OCI-LY3 (cell line): ENCODE measurements around the gene ATXN3L.

Source experiments
- H2AFZ ChIP-seq: fragments of 200-600, 300-600 bp; shearing (Covaris generic); 2 replicates; pipeline ENCODE4 v1.6.0; 2014; ENCODE audit warnings: antibody characterized with exemption, low read depth, low read length
- H3K27ac ChIP-seq: fragments of 200-600, 300-600 bp; sonication (generic); 2 replicates; pipeline ENCODE4 v1.5.1; 2014; ENCODE audit warnings: mild to moderate bottlenecking, low read length, moderate library complexity, mixed read lengths
- H3K27me3 ChIP-seq: fragments of 200-600, 300-600 bp; sonication (generic); 2 replicates; pipeline ENCODE4 v1.6.1; 2014; ENCODE audit warnings: low read depth, low read length, mixed read lengths
- H3K36me3 ChIP-seq: fragments of 200-600, 300-600 bp; sonication (generic); replicated peaks from 2 replicates; pipeline ENCODE3; 2014; ENCODE audit warnings: low read depth, low read length, mixed read lengths
- H3K4me1 ChIP-seq: fragments of 300-600, 200-600 bp; sonication (generic); 2 replicates; pipeline ENCODE4 v1.6.1; 2014; ENCODE audit warnings: low read length, mixed read lengths
- H3K4me2 ChIP-seq: fragments of 200-600, 300-600 bp; sonication (generic); 2 replicates; pipeline ENCODE4 v1.6.1; 2014; ENCODE audit warnings: low read length, mixed read lengths
- H3K4me3 ChIP-seq: fragments of 300-600, 200-600 bp; sonication (generic); 2 replicates; pipeline ENCODE4 v1.5.1; 2014; ENCODE audit warnings: antibody characterized with exemption, mild to moderate bottlenecking, low read length, moderate library complexity
- H3K79me2 ChIP-seq: fragments of 300-600, 200-600 bp; shearing (Covaris generic); 2 replicates; pipeline ENCODE4 v1.6.1; 2014; ENCODE audit warnings: mild to moderate bottlenecking, low read length, mixed read lengths
- H3K9ac ChIP-seq: fragments of 300-600, 200-600 bp; shearing (Covaris generic); 2 replicates; pipeline ENCODE4 v1.6.0; 2014; ENCODE audit warnings: mild to moderate bottlenecking, low read length, moderate library complexity
- H3K9me3 ChIP-seq: fragments of 200-600, 300-600 bp; shearing (Covaris generic); 2 replicates; pipeline ENCODE4 v1.6.1; 2014; ENCODE audit warnings: low read length, mixed read lengths; ENCODE audit not compliant: insufficient read depth
- H4K20me1 ChIP-seq: fragments of 200-600, 300-600 bp; sonication (generic); 2 replicates; pipeline ENCODE4 v1.6.1; 2016; ENCODE audit warnings: low read length, mixed read lengths; ENCODE audit not compliant: insufficient read depth
- EZH2phosphoT487 ChIP-seq: fragments of 200-600 bp; shearing (Covaris generic); IDR thresholded peaks from 2 replicates; pipeline ENCODE4 v1.6.1; 2018; ENCODE audit warnings: antibody characterized with exemption, mixed run types, low read depth
- TF ChIP-seq, protein P1 (sequence below): fragments of 200-600, 300-600 bp; sonication (generic); IDR thresholded peaks from 2 replicates; pipeline ENCODE4 v1.5.1; 2014; ENCODE audit warnings: antibody characterized with exemption, low read length, low read depth

The ATXN3L gene

GRCh38 chrX:13284570-13284969 is 35.3 kb downstream of the ATXN3L start:
- no peaks in the 10 kb centered on the region for H3K79me2 ChIP-seq
- peaks cover 6% of the 10 kb centered on the region for H3K36me3 ChIP-seq
- H3K27me3 ChIP-seq: no peaks in the 10 kb centered on the region
- H3K4me2 ChIP-seq: no peak overlapping the region
- H3K4me1 ChIP-seq: peaks cover 18% of the 10 kb centered on the region
- H3K9ac ChIP-seq: no peak overlapping the region
- H3K4me3 ChIP-seq: no peak overlapping the region
- H3K9me3 ChIP-seq: no peaks in the 10 kb centered on the region
- H4K20me1 ChIP-seq: no peaks in the 10 kb centered on the region
- no peak for TF ChIP-seq EZH2phosphoT487
- TF ChIP-seq, protein P1, sequence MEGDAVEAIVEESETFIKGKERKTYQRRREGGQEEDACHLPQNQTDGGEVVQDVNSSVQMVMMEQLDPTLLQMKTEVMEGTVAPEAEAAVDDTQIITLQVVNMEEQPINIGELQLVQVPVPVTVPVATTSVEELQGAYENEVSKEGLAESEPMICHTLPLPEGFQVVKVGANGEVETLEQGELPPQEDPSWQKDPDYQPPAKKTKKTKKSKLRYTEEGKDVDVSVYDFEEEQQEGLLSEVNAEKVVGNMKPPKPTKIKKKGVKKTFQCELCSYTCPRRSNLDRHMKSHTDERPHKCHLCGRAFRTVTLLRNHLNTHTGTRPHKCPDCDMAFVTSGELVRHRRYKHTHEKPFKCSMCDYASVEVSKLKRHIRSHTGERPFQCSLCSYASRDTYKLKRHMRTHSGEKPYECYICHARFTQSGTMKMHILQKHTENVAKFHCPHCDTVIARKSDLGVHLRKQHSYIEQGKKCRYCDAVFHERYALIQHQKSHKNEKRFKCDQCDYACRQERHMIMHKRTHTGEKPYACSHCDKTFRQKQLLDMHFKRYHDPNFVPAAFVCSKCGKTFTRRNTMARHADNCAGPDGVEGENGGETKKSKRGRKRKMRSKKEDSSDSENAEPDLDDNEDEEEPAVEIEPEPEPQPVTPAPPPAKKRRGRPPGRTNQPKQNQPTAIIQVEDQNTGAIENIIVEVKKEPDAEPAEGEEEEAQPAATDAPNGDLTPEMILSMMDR: no peak
- H2AFZ ChIP-seq: no peak overlapping the region
- no peak overlapping the region for H3K27ac ChIP-seq

- Histone ChIP-seq H3K9me3 (no peaks in the 10 kb centered on the region), H3K9ac (no peak overlapping the region), H4K20me1 (no peaks in the 10 kb centered on the region), H3K4me1 (peaks cover 18% of the 10 kb centered on the region), H3K27me3 (no peaks in the 10 kb centered on the region), H3K27ac (peak overlapping the region; percentile 68), H3K4me3 (no peak overlapping the region), H3K79me2 (no peaks in the 10 kb centered on the region), H3K4me2 (no peak overlapping the region), H3K36me3 (peaks cover 6% of the 10 kb centered on the region), H2AFZ (no peak overlapping the region)
- no peak for TF ChIP-seq EZH2phosphoT487
- TF ChIP-seq, protein P1: no peak
These were observed 35.8 kb downstream of the ATXN3L start for GRCh38 chrX:13283950-13284546.

DNA sequence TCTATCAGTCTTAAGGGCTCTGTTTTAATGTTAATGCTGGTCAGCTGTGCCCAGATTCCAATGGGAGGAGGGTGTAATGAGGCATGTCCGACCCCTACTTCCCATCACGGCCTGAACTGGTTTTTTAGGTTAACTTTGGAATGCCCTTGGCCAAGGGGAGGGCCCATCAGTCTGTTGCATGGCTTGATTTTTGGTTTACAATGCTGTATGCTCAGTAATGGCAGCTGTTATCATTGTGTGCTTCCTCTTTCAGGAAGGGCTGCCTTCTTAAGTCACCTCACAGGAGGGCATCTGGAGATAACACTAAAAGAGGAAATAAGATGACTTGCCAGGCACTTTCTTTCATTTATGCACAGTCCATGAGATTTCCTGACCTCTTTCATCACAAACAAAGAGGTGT is 36.3 kb downstream of the ATXN3L start:
- TF ChIP-seq, protein P1: no peak
- TF ChIP-seq EZH2phosphoT487: no peak
- Histone ChIP-seq H3K9ac (no peak overlapping the region), H3K27me3 (no peaks in the 10 kb centered on the region), H4K20me1 (no peaks in the 10 kb centered on the region), H3K4me3 (no peak overlapping the region), H3K36me3 (peaks cover 6% of the 10 kb centered on the region), H3K9me3 (no peaks in the 10 kb centered on the region), H3K27ac (peak overlapping the region; percentile 68), H3K4me1 (peaks cover 18% of the 10 kb centered on the region), H3K4me2 (peak overlapping the region; percentile 42; the same call in 1 of the 2 replicates), H3K79me2 (no peaks in the 10 kb centered on the region), H2AFZ (peak overlapping the region; percentile 52; the same call in 1 of the 2 replicates)

- Histone ChIP-seq H3K4me1 (peaks cover 14% of the 10 kb centered on the region), H4K20me1 (no peaks in the 10 kb centered on the region), H3K4me2 (no peak overlapping the region), H3K79me2 (no peaks in the 10 kb centered on the region), H3K9ac (no peak overlapping the region), H3K9me3 (no peaks in the 10 kb centered on the region), H3K4me3 (no peak overlapping the region), H3K36me3 (peaks cover 6% of the 10 kb centered on the region), H3K27ac (no peak overlapping the region), H3K27me3 (no peaks in the 10 kb centered on the region), H2AFZ (no peak overlapping the region)
- TF ChIP-seq, protein P1: no peak
- no peak for TF ChIP-seq EZH2phosphoT487
These were observed 38.6 kb downstream of the ATXN3L start for GRCh38 chrX:13281289-13281688.
